SHP77 (cell line): ENCODE results near the gene TEKT3.

Experiments used
- DNase-seq, 2 experiments: peaks; one replicate each; lab custom pipeline; 2025; lab: John Stamatoyannopoulos, UW

Gene TEKT3

DNA sequence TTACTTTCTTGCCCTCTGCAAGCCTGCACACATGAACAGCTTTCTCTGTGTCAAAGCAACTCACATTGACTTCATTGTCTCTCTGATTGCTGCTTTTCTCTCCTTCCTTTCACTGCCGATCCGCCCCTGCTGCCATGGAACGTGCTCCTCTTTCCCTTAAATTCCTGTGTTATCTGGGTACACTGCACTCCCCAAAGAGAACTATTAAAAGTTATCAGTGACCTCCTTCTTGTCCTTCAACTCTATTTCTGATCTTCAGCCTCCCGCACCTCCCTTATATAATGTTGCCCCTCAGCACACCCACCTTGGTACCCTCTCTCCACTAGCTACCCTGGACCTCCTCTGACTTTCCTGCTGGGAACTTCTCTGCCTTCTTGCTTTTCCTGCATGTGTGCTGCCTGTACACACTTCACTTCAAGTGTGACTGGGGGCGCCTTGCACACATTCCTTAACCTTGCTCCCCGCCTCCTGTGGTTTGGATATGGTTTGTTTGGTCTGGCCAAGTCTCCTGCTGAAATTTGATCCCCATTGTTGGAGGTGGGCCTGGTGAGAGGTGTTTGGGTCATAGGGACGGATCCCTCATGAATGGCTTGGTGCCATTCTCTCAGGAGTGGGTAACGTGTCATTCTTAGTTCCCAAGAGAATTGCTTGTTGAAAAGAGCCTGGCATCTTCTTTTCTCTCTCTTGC, 49.6 kb downstream of the TEKT3 start:
- DNase-seq = no peak

GRCh38 chr17:15290605-15291004, 50.8 kb downstream of the TEKT3 start:
- DNase-seq = no peak

GRCh38 chr17:15289285-15290183, 51.9 kb downstream of the TEKT3 start:
- peak; percentile 73 to 82 for DNase-seq

DNA sequence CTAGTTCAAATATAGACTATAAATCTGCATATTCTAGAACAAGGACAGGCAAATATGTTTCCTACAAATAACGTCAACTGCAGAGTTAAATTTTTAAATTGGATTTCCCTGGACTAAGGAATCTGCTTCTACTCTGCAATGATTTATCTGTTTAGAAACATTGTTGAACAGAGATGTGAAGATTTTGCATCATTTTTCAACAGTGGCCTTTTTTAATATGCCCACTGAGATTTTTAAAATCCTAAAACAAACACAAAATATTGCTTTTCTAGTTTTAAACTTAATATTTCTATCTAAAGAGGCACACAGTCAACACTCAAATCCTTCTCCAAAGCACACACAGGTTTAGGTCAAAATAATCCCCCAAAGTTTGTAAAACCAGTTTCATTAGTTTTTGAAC, 52.5 kb downstream of the TEKT3 start:
- no peak for DNase-seq

DNA sequence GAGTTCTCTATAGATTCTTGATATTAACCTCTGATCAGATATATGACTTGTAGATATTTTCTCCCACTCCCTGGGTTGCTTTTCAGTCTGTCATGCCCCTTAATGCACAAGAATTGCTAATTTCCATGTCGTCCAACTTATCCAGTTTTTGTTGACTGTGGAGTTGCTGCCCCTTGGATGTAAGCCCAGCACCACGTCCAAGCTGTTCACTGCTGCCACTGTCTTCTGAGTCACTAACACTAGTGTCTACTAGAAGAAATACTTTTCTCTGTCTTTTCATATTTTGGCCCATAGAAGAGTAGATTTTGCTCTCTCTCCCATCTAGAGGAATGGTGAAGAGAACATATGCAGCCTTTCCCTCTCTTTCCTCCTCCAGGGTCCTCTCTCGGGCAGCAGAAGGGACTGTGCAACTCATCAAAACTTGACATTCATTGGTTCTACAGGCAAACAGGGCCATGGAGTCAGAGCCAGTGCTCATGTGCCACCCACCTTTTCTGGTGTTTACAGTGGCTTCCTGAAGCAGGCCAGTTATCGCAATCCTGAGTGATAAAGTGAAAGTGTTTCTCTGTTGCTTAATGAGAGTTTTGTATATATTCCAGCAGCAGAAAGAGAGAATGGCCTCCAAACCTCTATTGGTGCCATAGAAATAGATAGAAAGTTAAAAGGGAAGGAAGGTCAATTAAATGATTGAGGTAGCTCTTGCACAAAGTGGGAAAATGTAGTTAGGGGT, 53.7 kb downstream of the TEKT3 start:
- DNase-seq = no peak

DNA sequence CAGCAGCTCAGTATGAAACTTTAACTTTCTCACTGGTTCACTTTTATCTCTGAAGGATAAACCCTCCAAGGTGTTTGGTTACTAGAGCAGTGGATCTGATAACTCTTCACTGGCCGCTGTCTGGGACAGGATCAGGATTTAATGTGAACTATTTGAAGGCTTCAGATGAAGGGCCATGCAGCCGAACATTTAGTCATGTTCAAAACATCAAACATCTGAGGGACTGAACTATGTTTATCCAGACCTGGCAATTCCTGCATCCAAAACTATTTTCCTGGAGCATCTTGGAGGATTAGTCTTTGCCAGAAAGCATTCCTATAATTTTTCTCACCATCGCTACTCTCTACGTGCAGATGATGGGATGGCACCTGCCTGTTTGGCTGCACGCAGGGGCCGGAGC, 55.9 kb downstream of the TEKT3 start:
- DNase-seq = no peak

DNA sequence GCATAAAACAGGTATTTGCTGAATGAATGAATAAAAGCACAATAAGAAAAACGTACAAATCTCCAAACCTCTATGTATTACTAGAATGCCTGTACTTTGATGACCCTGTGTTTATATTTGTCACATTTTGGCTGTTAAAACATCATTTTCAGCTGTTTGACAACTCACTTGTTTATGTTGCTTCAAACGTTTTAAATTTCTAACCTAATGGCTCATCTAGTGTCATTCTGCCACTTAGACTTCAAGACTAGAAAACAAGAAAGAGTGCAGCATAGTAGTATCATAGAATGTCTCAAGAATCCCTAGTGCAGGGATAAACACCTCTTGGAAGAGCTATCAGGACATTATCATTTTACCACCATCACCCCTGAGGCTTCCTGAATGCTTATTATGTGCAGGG, 56.9 kb downstream of the TEKT3 start:
- DNase-seq = no peak

DNA sequence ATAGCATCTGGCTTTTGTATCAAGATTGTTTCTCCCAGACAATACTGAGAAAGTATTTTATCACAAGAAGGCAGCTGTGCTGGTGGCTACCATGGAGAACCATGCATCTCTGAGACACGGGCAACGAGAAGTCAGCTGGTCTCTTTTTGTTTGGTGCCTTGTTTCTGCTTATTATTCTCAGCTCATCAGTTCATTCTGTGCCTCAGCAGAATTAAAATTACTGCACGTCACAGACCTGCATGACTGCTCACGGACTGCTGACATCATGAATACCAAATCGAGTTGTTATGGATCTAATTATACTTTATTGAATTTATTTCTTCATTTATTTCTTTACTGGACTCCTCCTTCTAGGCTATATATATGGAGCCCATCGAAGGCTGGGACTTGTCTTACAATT, 57.3 kb downstream of the TEKT3 start:
- no peak for DNase-seq

DNA sequence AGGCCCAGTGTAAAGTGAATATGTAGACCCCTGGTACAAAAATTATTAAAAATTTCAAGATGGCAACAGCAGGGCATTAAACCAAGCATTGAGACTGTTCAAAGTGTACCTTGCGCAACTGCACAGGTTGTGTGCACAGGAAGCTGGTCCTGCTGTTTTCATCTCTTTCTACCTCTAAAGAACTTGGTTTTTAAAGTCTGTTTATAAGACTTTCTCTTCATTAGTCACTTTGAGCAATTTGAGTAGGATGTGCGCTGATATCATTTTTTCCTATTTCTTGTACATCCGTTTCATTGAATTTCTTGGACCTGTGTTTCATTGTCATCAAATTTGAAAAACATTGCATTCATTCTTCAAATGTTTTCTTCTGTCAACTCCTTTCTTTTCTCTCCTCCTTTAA, 59.5 kb downstream of the TEKT3 start:
- no peak for DNase-seq

DNA sequence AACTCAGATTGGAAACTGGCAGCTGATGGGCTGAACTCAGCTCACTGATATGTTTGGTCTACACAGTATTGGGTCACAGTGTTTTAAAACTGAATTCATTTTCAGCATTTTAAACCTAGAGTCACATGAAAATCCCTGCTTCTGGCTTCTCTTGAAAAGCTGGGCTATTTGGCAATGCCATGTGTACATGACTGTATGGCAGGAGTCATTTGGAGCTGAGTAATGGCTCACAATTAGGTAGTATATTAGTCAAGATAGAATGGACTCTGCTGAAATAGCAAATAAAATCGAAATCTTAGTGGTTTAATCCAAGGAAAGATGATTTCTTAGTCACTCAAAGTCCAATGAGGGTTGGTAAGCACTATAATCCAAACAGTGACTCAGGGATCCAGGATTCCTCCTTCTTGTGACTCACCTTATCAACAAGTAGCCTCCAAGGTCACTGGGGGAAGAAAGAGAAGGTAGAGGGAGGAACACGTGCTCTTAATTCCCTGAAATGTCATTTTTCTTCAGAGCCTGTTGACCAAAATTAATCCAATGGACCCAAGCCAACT, 62.4 kb downstream of the TEKT3 start:
- no peak for DNase-seq

- peak in 1 of 2 experiments; percentile 58 for DNase-seq
Observed at GRCh38 chr17:15278380-15278779, 63.0 kb downstream of the TEKT3 start.

GRCh38 chr17:15274017-15274416, 67.4 kb downstream of the TEKT3 start:
- no peak for DNase-seq

DNA sequence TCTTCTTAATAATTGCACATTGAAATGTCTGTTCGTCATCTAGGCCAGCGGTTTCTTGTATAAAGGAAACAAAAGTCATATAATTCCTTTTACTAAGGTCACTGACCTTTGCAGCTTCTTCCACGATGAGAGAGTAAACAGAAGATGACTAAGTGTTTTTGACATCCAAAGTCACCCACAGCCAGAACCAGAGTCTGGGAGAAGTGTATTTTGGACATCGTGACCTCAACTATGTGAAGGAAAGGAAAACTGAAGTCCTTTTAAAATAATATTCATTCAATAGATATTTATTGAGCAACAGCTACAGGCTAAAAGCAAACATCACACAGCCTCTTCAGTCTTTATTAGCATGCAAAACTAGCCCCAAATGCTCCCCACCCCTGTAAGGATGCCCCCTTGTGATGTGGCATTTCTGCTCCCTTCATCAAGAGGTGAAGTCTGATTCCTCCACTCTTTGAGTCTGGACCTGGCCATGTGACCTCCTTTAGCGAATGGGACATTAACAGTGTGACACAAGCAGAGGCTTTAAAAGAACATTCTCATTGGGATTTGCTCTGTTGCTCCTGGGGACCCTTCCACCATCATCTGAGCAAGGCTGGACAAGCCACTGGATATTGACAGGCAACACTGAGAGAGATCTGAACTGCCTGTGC, 68.1 kb downstream of the TEKT3 start:
- DNase-seq = no peak

DNA sequence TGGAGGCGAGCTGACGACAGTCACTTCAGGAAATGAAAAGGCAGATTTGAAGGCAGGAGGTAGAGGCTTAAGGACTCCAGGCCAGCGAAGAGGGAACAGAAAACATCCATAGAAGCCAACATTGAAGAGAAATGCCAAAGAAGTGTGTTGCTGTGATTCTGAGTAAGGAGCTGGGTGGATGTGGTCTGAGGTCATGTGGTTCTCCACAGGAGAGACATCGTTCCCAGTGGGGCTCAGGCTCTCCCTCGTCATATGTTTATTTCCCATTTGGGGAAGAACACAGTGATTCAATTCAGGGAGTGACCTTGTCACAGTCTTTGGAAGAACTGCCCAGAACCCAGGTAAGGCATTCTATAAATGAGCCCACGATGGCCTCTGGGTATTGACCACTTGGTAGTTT, 69.7 kb downstream of the TEKT3 start:
- DNase-seq = no peak

DNA sequence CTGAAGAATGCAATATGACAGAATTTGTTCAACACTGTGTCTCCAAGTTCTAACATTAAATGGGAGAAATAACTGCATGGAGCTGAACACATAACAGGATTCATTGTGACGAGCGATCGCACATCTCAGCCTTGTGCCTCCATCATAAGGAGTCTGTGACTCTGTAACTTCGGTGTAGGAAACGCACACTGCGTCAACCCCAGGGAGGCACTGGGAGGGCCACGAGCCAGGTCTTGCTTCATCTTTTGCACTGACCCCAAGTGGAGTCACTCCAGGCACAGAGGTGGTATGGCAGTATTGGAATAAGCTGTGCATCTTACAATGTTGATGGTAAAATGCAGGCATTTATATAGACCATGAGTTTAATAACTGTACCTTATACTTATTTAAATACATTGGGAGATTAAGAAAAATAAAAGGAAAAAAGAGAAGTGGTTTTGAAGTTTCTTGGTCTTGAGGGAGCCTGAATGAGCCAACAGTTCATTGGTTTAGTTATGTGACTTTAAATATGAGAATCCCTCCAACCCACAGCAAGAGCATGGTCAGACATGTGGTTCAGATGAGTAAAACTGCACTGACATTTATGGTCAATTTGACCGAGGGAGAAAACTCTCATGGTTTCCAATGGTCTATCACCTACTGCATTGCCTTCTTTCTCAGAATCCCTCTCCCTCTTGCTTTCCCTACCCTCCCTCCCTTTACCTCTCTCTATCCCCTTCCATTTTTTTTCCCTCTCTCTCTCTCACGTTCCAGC, 70.6 kb downstream of the TEKT3 start:
- no peak for DNase-seq

DNA sequence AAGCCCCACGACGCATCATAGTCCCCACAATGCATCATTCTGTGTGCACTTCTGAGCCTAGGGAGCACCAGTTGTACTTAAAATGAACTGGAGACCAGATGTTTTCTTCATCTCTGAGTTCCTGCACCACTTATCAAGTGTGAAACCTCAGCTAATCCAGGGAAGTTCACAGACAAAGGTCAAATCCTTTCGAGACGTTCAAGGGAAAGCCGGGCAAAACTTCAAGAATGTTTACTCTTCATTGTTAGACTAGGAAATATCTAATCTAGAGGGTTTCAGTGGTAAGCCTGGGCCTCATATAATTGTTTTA, 71.7 kb downstream of the TEKT3 start:
- no peak for DNase-seq

- no peak for DNase-seq
Observed at GRCh38 chr17:15269087-15269779, 72.2 kb downstream of the TEKT3 start.

- DNase-seq = no peak
Observed at GRCh38 chr17:15268461-15268860, 72.9 kb downstream of the TEKT3 start.

DNA sequence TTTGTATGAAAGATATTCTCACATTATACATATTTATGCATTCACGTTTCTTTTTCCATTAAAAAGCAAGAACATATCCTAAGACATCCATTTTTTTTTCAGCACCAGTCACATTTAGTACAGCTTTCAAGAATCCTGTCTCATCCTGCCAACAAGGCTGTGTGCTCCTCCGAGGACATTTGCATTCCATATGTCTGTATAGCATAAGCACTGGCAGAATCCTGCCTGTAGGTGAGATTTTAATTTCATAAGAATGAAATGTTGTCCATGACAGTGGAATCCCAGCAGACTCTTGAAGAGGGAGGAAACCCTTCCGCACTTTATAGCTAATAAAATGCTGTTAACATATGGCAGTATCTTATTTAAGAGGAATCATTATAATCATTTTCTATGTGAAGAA, 73.4 kb downstream of the TEKT3 start:
- DNase-seq = no peak

DNA sequence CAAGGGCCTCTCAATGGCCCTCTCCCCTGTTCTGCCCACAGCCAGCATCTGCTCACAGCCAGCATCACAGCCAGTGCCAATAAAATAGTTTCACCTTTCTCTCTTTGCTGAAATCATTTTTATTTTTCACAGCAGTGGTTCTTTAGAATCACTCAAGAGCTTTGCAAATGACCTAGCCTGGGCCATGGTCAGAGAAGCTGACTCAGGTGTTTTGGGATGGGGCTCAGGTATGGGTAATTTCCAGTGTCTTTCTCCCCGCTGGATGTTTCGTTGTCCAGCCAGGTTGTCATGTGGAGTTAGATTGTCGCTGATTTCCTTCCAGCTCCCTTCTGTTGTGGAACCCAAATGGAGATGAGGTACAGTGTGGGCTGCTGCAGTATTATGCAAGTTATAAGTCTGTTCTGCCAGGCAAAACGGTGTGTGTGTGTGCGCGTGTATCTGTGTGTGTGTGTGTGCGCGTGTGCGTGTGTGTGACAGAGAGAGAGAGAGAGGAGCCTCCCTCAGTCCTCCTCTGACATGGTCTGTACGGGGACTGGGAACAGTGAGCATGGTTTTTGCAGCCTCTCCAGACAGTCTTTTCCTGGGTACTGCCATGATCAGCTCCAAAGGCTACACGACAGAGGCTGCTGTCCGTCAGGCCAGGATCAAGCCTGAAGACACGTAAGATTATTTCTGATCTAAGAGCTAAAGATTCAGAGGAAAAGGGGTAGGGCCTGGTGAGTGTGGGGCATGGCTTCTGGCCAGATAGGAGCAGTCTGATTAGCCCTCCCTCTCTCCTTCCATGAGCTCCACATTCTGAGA, 74.9 kb downstream of the TEKT3 start:
- DNase-seq = no peak
